HAP-1 (cell line): ENCODE measurements around the gene SORBS2.

Experiments used
- DNase-seq, 2 experiments: peaks; one replicate each; pipeline ENCODE4 v3.0.0-alpha.2; 2016 to 2020; ENCODE audit warnings: low spot score in 2 of 2
- H3K27me3 ChIP-seq: fragments of 250-450 bp; sonication (Bioruptor Pico); 2 replicates; pipeline ENCODE4 v1.5.1; 2020; ENCODE audit warnings: low read depth, mild to moderate bottlenecking, moderate library complexity
- H3K36me3 ChIP-seq: fragments of 250-450 bp; sonication (Bioruptor Pico); replicated peaks from 2 replicates; pipeline ENCODE4 v1.5.1; 2020; ENCODE audit warnings: mild to moderate bottlenecking
- H3K4me1 ChIP-seq: fragments of 250-450 bp; sonication (Bioruptor Pico); 2 replicates; pipeline ENCODE4 v1.5.1; 2020; ENCODE audit warnings: mild to moderate bottlenecking
- H3K4me3 ChIP-seq: fragments of 250-450 bp; sonication (Bioruptor Pico); 2 replicates; pipeline ENCODE4 v1.5.1; 2020; ENCODE audit warnings: mild to moderate bottlenecking, moderate library complexity
- H3K9me3 ChIP-seq: fragments of 250-450 bp; sonication (Bioruptor Pico); 2 replicates; pipeline ENCODE4 v1.5.1; 2020; ENCODE audit warnings: mild to moderate bottlenecking, moderate library complexity
- in situ Hi-C: fragments of 300-500 bp; cut with MboI; formaldehyde crosslinking; loops from 3 replicates; pipeline ENCODE4 v1.14.3; 2020; ENCODE audit warnings: low sequenced_read_pairs, inconsistent platforms, mixed read lengths

The SORBS2 gene

DNA sequence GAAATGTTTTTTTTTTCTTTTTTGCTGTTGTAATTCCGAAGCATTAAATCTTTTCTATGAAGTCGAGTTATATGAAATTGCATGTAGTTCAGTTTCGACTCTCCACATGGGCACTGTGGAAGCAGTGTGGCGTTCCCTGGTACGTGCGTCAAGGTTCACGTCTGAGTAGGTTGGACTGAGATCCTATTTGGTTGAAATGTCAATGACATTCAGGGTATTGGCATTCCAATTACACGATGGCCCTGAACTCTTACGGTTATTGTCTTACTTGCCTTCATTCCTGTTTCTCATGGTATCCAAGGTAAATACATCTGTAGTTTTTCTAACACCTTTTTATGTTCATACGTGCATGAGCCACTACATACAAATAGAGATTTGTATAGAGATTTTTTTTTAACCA is 128.8 kb downstream of the SORBS2 start:
- H3K36me3 ChIP-seq: no peaks in the 10 kb centered on the region
- no peaks in the 10 kb centered on the region for H3K9me3 ChIP-seq
- in situ Hi-C loops: no loop called here

DNA sequence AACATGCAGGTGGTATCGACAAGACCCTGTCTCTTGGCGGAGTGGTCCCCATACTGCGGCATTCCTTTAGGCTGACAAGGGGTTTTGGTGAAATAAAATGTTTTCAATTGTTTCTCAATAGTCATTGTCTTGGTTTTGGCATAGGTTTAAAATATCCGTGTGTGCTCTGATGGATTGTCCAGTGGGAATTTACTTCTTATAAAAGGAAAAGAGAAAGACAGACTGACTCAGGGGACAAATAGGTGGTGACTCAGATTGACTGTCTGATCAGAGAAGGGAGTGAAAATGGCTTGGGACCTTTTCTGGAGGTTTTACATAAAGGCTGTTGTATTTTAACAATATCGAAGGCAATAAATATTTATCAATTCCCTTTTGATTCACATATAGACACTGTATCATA is 129.8 kb downstream of the SORBS2 start:
- in situ Hi-C loops: no loop called here
- H3K9me3 ChIP-seq: peaks cover 2% of the 10 kb centered on the region; the same call in 1 of the 2 replicates
- peaks cover 23% of the 10 kb centered on the region for H3K27me3 ChIP-seq
- no peaks in the 10 kb centered on the region for H3K36me3 ChIP-seq
- H3K4me1 ChIP-seq: no peaks in the 10 kb centered on the region
- no peak for DNase-seq
- no peak overlapping the region for H3K4me3 ChIP-seq

More for the DNA sequence above, 128.8 kb downstream of the SORBS2 start:
- H3K4me3 ChIP-seq: no peak overlapping the region
- DNase-seq: no peak
- no peaks in the 10 kb centered on the region for H3K4me1 ChIP-seq
- H3K27me3 ChIP-seq: peaks cover 26% of the 10 kb centered on the region

DNA sequence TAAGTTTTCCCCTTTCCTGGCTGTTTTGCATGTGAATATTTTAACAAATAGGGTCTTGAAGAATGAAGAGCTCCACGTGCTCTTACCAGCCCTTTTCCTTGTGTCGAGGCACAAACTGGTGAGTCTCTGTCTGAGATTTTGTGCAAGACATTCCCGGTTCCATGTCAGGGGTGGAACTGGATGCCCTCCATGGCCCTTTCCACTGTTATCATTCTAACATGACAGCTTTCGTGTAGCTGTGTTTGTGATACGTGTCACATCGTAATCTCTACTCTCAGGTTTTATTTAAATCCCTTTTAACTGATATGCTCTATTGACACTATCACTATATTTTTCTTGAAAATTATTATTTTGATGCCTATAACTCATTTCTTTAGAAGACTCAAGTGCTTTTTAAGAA is 130.4 kb downstream of the SORBS2 start:
- no peak for DNase-seq
- in situ Hi-C loops: no loop called here

DNA sequence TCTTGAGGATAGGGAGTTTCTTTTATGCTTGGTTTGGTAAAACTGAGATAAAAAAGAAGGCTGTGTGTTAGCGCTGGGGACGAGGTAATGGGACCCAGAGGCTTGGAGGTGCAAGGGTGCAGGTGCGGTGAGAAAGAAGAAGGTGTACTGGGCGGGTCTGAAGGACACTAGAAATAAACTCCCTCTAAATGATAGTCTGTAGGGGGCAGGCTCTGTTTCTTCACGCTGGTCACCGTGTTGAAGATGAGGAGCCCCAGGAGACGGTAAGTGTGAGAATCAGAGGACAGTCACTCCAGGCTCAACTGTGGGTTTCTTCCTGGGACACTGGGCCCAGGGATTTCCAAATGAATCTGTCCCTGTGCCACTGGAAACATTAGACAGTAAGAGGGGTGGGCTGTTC is 131.4 kb downstream of the SORBS2 start:
- no peak for DNase-seq
- Histone ChIP-seq H3K4me3 (no peak overlapping the region), H3K4me1 (no peaks in the 10 kb centered on the region), H3K27me3 (peaks cover 16% of the 10 kb centered on the region), H3K36me3 (no peaks in the 10 kb centered on the region), H3K9me3 (peaks cover 7% of the 10 kb centered on the region; the same call in 1 of the 2 replicates)
- in situ Hi-C loops: no loop called here

More for the DNA sequence above, 130.4 kb downstream of the SORBS2 start:
- Histone ChIP-seq H3K4me1 (no peaks in the 10 kb centered on the region), H3K4me3 (no peak overlapping the region), H3K36me3 (no peaks in the 10 kb centered on the region), H3K27me3 (peaks cover 19% of the 10 kb centered on the region), H3K9me3 (peaks cover 7% of the 10 kb centered on the region; the same call in 1 of the 2 replicates)

DNA sequence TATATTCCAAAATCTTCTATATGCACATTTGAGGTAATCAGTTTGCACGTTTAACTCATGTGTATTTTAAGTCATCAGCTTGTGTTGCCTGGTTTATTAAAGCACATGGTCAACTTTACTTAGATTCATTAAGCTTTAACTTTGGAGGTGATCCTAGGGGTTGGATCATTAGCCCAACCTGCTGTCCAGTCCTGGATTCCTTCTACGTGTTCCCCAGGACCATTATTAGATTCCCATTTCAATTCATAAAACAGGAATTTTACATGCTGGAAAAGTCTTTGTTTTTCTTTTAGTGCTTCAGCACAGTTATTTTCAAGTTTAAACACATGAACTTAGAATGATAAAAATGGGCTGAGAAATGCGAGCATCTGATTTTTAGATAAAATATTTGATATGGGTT is 132.5 kb downstream of the SORBS2 start:
- DNase-seq: no peak
- peaks cover 12% of the 10 kb centered on the region; the same call in 1 of the 2 replicates for H3K27me3 ChIP-seq
- no peak overlapping the region for H3K4me3 ChIP-seq
- in situ Hi-C loops: no loop called here
- H3K36me3 ChIP-seq: no peaks in the 10 kb centered on the region
- H3K9me3 ChIP-seq: peaks cover 7% of the 10 kb centered on the region; the same call in 1 of the 2 replicates
- H3K4me1 ChIP-seq: no peaks in the 10 kb centered on the region

DNA sequence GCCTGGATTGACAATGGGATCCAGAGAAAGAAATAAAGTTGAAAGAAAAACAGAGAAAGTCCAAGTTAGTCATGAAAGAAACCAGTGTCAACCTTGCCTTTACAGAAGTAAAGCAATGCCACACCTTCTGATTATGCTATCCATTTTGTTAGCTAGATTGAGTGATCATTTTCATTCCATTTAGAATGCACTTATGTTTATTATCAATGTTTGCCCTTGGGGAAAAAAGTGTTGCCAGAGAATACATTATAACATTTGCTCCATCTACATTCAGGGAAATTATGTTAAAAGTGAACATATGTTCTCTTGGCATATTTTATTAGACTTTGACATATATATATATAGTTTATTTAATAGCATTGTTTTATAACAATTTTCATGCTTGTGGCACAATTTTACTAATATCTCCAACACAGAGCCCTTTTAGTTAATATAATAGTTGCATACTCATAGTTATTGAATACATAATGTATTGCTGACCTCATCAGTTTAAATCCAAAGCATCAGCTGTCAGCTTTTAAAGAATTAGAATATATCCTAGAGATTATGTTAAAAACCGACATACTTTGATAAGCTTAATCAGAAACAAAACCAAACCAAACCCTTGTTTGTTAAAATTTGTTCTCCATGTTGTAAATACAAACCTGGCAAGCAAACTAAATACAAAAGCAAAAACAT is 134.2 kb downstream of the SORBS2 start:
- peaks cover 7% of the 10 kb centered on the region; the same call in 1 of the 2 replicates for H3K9me3 ChIP-seq
- no peak overlapping the region for H3K4me3 ChIP-seq
- peaks cover 12% of the 10 kb centered on the region; the same call in 1 of the 2 replicates for H3K27me3 ChIP-seq
- H3K36me3 ChIP-seq: no peaks in the 10 kb centered on the region
- DNase-seq: no peak
- no peaks in the 10 kb centered on the region for H3K4me1 ChIP-seq
- in situ Hi-C loops: no loop called here

DNA sequence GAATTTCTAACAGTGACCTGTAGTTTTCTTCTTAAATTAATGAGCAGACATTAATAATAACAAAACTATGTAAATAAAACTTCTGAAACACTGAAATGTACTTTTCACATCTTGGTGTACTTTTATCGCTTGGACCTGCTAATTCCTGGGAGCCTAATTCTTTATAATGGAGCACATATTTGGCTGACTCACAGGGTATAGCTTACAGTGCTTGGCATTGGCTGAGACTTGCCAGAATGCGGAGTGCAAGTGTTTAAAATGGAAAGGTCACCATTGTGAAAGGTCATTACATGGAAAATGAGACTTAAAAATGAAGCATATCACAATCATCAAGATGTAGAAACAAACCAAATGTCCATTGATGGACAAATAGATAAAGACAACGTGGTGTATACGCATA is 139.4 kb downstream of the SORBS2 start:
- no peaks in the 10 kb centered on the region for H3K4me1 ChIP-seq
- no peaks in the 10 kb centered on the region for H3K36me3 ChIP-seq
- peaks cover 7% of the 10 kb centered on the region; the same call in 1 of the 2 replicates for H3K9me3 ChIP-seq
- no peak for DNase-seq
- no peak overlapping the region for H3K4me3 ChIP-seq
- in situ Hi-C loops: no loop called here
- no peaks in the 10 kb centered on the region for H3K27me3 ChIP-seq

DNA sequence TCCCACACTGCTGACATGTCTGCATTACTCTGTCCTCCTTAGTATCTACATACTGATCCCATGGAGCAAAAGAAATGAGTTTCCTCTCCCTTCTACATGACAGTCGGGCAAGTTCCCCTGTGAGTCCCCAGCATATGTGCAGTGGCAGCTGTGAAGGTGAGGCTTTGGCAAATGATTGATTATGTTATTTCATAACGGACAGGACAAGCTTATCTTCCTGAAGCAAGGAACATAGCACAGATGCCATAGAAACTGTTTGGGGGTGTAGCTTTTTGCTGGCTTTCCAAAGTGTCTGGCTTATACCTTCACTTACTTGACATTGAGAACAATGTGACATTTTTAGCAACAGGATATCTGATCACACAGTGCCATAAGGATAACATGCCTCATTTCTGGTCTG is 139.8 kb downstream of the SORBS2 start:
- no peak for DNase-seq
- in situ Hi-C loops: no loop called here
- Histone ChIP-seq H3K9me3 (peaks cover 4% of the 10 kb centered on the region; the same call in 1 of the 2 replicates), H3K27me3 (no peaks in the 10 kb centered on the region), H3K36me3 (no peaks in the 10 kb centered on the region), H3K4me1 (no peaks in the 10 kb centered on the region), H3K4me3 (no peak overlapping the region)

DNA sequence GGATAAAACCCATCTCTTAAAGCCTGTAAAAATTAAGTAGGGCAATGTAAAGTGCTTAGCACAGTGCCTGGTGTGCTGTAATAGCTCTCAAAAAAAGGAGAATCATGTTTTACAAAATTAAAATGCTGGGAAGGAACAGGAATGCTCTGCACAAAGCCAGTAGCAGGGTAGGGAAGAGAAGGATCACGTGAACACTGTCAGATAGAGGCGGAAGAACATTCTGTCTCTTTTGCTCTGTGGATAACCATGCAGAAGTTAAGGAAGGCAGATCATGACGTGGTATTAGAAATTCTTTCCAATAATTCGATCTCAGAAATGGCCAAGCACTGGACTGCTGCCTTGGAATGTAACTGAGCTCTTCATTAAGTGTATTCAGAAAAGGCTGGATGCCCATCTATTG is 140.5 kb downstream of the SORBS2 start:
- in situ Hi-C loops: no loop called here
- H3K4me1 ChIP-seq: no peaks in the 10 kb centered on the region
- no peaks in the 10 kb centered on the region for H3K27me3 ChIP-seq
- no peaks in the 10 kb centered on the region for H3K9me3 ChIP-seq
- no peak overlapping the region for H3K4me3 ChIP-seq
- DNase-seq: no peak
- no peaks in the 10 kb centered on the region for H3K36me3 ChIP-seq

DNA sequence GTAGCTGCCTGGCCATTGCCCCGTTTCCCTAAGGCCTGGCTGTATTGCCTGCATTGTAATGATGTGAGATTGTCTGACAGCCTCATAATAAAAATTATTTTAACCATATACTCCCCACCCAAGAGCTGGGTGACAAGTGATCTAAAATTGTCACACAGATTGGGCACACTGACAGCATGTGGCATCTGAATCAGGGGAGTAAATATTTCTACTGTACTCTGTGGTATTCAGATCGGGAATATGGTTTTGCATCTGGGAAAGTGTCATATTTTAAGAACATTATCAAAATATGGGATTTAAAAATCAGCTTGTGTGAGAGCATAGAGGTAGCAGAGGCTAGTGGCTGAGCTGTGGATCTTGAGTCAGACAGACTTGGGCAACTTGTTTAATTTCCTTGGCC is 140.9 kb downstream of the SORBS2 start:
- no peaks in the 10 kb centered on the region for H3K27me3 ChIP-seq
- no peak for DNase-seq
- in situ Hi-C loops: no loop called here
- H3K4me3 ChIP-seq: no peak overlapping the region
- H3K36me3 ChIP-seq: no peaks in the 10 kb centered on the region
- no peaks in the 10 kb centered on the region for H3K9me3 ChIP-seq
- H3K4me1 ChIP-seq: no peaks in the 10 kb centered on the region

DNA sequence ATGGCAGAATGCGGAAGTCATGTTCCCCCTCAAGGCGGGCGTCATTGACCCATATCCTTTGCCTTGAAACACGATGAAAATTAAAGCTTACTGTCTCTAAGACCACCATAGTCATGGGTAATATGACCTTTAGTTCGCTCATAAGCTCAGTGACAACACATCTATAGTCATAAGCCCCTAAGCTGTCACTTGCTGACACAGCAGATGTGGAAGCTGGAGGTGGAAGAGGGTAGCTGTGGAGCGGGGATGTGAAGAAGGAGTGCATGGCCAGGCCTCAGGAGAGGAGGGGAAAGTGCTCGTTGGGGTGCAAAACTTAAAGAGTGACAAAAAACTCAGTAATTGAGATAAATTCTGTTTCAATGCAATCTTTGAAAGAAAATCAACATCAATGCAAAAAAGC is 142.7 kb downstream of the SORBS2 start:
- H3K4me1 ChIP-seq: no peaks in the 10 kb centered on the region
- no peak for DNase-seq
- no peaks in the 10 kb centered on the region for H3K27me3 ChIP-seq
- no peaks in the 10 kb centered on the region for H3K9me3 ChIP-seq
- H3K4me3 ChIP-seq: no peak overlapping the region
- no peaks in the 10 kb centered on the region for H3K36me3 ChIP-seq
- in situ Hi-C loops: no loop called here

DNA sequence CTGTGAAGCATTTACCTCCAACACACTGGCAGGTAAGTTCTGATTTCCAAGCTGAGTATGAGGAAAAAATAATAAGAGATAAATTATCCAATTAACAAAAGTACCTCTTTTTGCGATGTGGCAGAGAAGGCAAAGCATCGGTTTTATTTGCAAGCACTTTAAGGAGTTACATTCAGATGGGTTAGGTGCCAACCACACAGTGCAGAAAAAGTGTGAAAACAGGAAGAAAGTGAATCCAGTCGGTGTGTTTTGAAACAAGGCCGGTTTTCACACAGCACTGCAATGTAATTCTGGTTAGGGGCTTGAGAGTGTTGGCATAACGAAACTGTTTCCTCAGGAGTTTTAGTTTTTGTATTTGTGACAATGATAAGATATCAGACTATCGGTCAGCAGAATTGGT is 145.8 kb downstream of the SORBS2 start:
- no peaks in the 10 kb centered on the region for H3K9me3 ChIP-seq
- in situ Hi-C loops: no loop called here
- no peak overlapping the region for H3K4me3 ChIP-seq
- no peak for DNase-seq
- no peaks in the 10 kb centered on the region for H3K4me1 ChIP-seq
- no peaks in the 10 kb centered on the region for H3K27me3 ChIP-seq
- no peaks in the 10 kb centered on the region for H3K36me3 ChIP-seq

DNA sequence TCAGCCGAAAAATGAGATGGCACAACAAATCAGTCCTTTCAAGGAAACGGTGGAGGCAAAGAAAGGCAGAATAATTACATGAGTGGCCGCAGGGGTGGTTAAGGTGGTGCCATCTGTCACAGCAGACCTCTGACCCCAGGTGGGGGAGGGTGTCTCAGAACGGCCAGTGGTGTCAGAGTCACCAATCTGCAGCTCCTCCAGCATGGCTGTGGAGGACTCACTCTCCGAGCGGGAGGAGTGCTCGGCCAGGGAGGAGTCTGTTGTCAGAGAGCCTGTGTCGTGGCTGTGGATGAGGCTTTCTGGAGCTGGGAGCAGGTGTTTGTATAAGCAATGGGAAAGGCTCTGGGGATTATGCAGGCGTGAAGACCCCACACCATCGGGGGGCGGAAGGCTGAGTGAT is 146.3 kb downstream of the SORBS2 start:
- no peak for DNase-seq
- no peaks in the 10 kb centered on the region for H3K9me3 ChIP-seq
- in situ Hi-C loops: no loop called here
- H3K4me1 ChIP-seq: no peaks in the 10 kb centered on the region
- no peak overlapping the region for H3K4me3 ChIP-seq
- no peaks in the 10 kb centered on the region for H3K36me3 ChIP-seq
- no peaks in the 10 kb centered on the region for H3K27me3 ChIP-seq

DNA sequence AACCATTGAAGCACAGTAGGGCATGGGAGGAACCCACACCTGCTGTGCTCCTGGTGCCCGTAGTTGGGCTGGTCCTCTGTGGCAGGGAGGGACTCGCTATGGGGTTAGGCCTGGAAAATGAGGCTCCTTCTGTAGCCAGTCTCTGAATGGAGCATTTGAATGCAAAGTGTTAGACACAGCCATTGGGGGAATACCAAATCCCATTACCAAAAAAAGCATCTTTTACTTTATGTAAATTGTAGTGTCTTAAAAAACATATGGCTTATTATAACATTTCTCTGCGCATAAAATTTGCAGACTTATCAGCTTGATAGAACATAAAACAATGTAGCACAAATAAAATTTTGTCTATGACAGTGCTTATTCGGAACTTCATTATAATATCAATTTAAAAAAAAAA is 147.5 kb downstream of the SORBS2 start:
- Histone ChIP-seq H3K4me1 (no peaks in the 10 kb centered on the region), H3K36me3 (no peaks in the 10 kb centered on the region), H3K27me3 (no peaks in the 10 kb centered on the region), H3K4me3 (no peak overlapping the region), H3K9me3 (no peaks in the 10 kb centered on the region)
- in situ Hi-C loops: no loop called here
- DNase-seq: no peak
